ENCODE results near the gene CAMTA1.

Gene CAMTA1

DNA sequence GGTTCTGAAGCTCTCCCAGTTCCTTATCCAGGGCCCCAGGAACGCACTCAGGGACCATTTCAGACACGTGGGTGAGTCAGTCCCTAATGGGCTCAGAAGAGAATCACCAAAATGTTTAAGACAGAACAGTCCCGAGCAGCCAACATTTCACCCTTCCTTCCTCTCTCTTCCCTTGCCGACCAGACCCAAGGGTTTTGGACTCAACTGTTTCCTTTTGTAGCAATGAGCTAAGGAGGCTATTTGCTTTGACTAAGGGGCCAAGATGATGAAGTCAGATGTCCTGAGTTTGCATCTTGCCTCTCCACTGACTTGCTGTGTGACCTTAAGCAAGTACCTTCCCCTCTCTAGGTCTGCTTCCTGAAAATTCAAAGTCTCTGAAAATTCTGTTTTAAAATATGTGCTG is 513.5 kb downstream of the CAMTA1 start:
- H3K4me3 ChIP-seq (ENCODE audit: control insufficient read depth, low read depth, low read length): no peak overlapping the region
- no peak for TF ChIP-seq CTCF (conservative IDR thresholded peaks at IDR 0.05; ENCODE audit: control insufficient read depth, insufficient read depth, low read depth, low read length)
- DNase-seq (ENCODE audit: low read depth): peak; percentile 89

- H3K4me3 ChIP-seq (ENCODE audit: control insufficient read depth, low read depth, low read length): no peak overlapping the region
Measured at GRCh38 chr1:7299329-7299799, 514.1 kb downstream of the CAMTA1 start.

GRCh38 chr1:7299994-7300393 is 514.7 kb downstream of the CAMTA1 start:
- peak; percentile 88 for DNase-seq (ENCODE audit: low read depth)
- no peak overlapping the region for H3K4me3 ChIP-seq (ENCODE audit: control insufficient read depth, low read depth, low read length)
- no peak for TF ChIP-seq CTCF (conservative IDR thresholded peaks at IDR 0.05; ENCODE audit: control insufficient read depth, insufficient read depth, low read depth, low read length)

More at GRCh38 chr1:7299329-7299799, 514.1 kb downstream of the CAMTA1 start:
- no peak for TF ChIP-seq CTCF (conservative IDR thresholded peaks at IDR 0.05; ENCODE audit: control insufficient read depth, insufficient read depth, low read depth, low read length)
- peak; percentile 99 for DNase-seq (ENCODE audit: low read depth)

DNA sequence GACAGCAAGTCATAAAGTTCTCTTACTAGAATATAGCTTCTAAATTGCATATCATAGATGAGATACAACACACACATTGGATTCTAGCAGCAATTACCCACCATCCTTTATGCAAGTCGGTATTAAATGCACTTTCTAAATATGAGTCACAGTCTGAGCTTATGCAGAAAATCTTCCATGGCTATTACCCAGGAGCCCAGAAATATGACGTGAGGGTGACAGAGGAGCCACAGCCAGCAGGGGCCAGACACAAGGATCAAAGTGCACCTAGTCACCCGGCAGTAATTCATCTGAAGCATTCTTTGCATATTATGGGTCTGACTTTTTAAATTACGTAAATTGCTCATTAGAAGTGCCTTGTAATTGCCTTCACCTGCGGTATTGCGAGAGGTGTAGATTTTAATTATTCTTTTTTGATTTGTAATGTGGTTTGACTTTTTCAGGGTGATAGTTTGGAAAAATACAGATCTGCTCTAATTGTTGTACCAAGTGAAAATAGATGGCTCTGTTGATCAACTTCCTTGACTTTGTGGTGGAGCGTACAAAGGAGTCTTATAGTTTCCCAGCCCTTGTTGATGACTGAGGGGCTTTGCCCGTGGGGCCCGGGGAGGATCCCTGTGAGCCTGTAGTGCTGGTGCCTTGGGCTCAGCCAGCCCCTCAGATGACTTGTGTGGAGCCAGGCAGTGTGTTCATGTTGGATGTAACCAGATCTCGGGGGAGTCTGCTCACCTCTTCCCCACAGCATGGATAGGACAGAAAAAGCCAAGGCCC is 515.8 kb downstream of the CAMTA1 start:
- TF ChIP-seq CTCF (conservative IDR thresholded peaks at IDR 0.05; ENCODE audit: control insufficient read depth, insufficient read depth, low read depth, low read length): peak; percentile 1
- no peak overlapping the region for H3K4me3 ChIP-seq (ENCODE audit: control insufficient read depth, low read depth, low read length)
- peak; percentile 96 for DNase-seq (ENCODE audit: low read depth)

GRCh38 chr1:7301664-7301981 is 516.4 kb downstream of the CAMTA1 start:
- no peak for DNase-seq (ENCODE audit: low read depth)
- TF ChIP-seq CTCF (conservative IDR thresholded peaks at IDR 0.05; ENCODE audit: control insufficient read depth, insufficient read depth, low read depth, low read length): no peak
- H3K4me3 ChIP-seq (ENCODE audit: control insufficient read depth, low read depth, low read length): no peak overlapping the region

- no peak for DNase-seq (ENCODE audit: low read depth)
- H3K4me3 ChIP-seq (ENCODE audit: control insufficient read depth, low read depth, low read length): no peak overlapping the region
- TF ChIP-seq CTCF (conservative IDR thresholded peaks at IDR 0.05; ENCODE audit: control insufficient read depth, insufficient read depth, low read depth, low read length): no peak
Measured at GRCh38 chr1:7302126-7302525, 516.9 kb downstream of the CAMTA1 start.

Measured in fibroblast of mammary gland (primary cell).